Skin of body (tissue), 2 donors: ENCODE data around the gene IL10RB. TPM values are rescaled to one million over a fixed set of nuclear protein-coding genes. Genes with fewer than 3 reads are reported as not detected.
"Not testable (repeated sequence)": the region's sequence is repeated elsewhere in the genome, so short reads cannot be mapped to it uniquely, and the experiment has no call there.

Source experiments
- DNase-seq: peaks from one replicate; lab custom pipeline; 2025; lab: John Stamatoyannopoulos, UW
- total RNA-seq: library from RNA; depleted of rRNA; stranded (reverse); fragments of >200 nt; gene quantifications from one replicate; pipeline ENCODE4 v1.2.3, GENCODE V29; 2014

The IL10RB gene
- total RNA-seq, 1 donor from 2014 or later = 28.9 TPM

GRCh38 chr21:33240404-33240803 is 25.8 kb upstream of the IL10RB start:
- no peak for DNase-seq

GRCh38 chr21:33241846-33242245 is 24.3 kb upstream of the IL10RB start:
- DNase-seq = no peak

GRCh38 chr21:33242846-33243245 is 23.3 kb upstream of the IL10RB start:
- not testable (repeated sequence) for DNase-seq

GRCh38 chr21:33244082-33244778 is 21.9 kb upstream of the IL10RB start:
- no peak for DNase-seq

- no peak for DNase-seq
Observed at GRCh38 chr21:33244779-33245105, 21.4 kb upstream of the IL10RB start.

GRCh38 chr21:33245289-33245918 is 20.8 kb upstream of the IL10RB start:
- DNase-seq = no peak

- DNase-seq = no peak
Observed at GRCh38 chr21:33246506-33246905, 19.7 kb upstream of the IL10RB start.

- DNase-seq = no peak
Observed at GRCh38 chr21:33246963-33247362, 19.2 kb upstream of the IL10RB start.

GRCh38 chr21:33247599-33247998 is 18.6 kb upstream of the IL10RB start:
- peak; percentile 41 for DNase-seq

- no peak for DNase-seq
Observed at GRCh38 chr21:33249331-33250002, 16.7 kb upstream of the IL10RB start.

- no peak for DNase-seq
Observed at GRCh38 chr21:33251119-33251518, 15.0 kb upstream of the IL10RB start.

GRCh38 chr21:33253382-33253781 is 12.8 kb upstream of the IL10RB start:
- DNase-seq = not testable (repeated sequence)

- no peak for DNase-seq
Observed at GRCh38 chr21:33254766-33255165, 11.4 kb upstream of the IL10RB start.

- DNase-seq = no peak
Observed at GRCh38 chr21:33255404-33255803, 10.8 kb upstream of the IL10RB start.

GRCh38 chr21:33256019-33256418 is 10.1 kb upstream of the IL10RB start:
- DNase-seq = no peak

GRCh38 chr21:33257094-33257803 is 8.9 kb upstream of the IL10RB start:
- DNase-seq = no peak

GRCh38 chr21:33258475-33258874 is 7.7 kb upstream of the IL10RB start:
- DNase-seq = no peak

- DNase-seq = no peak
Observed at GRCh38 chr21:33259428-33259827, 6.7 kb upstream of the IL10RB start.

GRCh38 chr21:33259995-33260394 is 6.2 kb upstream of the IL10RB start:
- no peak for DNase-seq

- DNase-seq = no peak
Observed at GRCh38 chr21:33261635-33262034, 4.5 kb upstream of the IL10RB start.

- no peak for DNase-seq
Observed at GRCh38 chr21:33262921-33263320, 3.2 kb upstream of the IL10RB start.

- no peak for DNase-seq
Observed at GRCh38 chr21:33264561-33264960, 1.6 kb upstream of the IL10RB start.
